Upper lobe of left lung (tissue), 4 donors: ENCODE data around the gene PRLR.

Experiments
- CTCF ChIP-seq, 6 experiments: fragments of 450-650 bp in 4 of 6; fragments of 200-600 bp in 2 of 6; sonication (generic) in 2 of 6; IDR thresholded peaks; one replicate each; pipeline ENCODE4 v1.5.1; 2016 to 2019; ENCODE audit warnings: antibody characterized with exemption in 6 of 6
- POLR2A ChIP-seq, 4 donors: fragments of 450-650 bp; IDR thresholded peaks; one replicate each; pipeline ENCODE4 v1.5.1; 2016 to 2017; ENCODE audit warnings: antibody characterized with exemption in 4 of 4, mild to moderate bottlenecking in 2 of 4
- POLR2AphosphoS5 ChIP-seq, 2 donors: sonication (generic); formaldehyde crosslinking; IDR thresholded peaks; one replicate each; pipeline ENCODE4 v1.5.1; 2017; ENCODE audit warnings: antibody characterized with exemption in 2 of 2

- TF ChIP-seq CTCF (IDR thresholded peaks at IDR 0.05) (no peak), POLR2AphosphoS5 (IDR thresholded peaks at IDR 0.05) (no peak), POLR2A (IDR thresholded peaks at IDR 0.05) (no peak)
Observed at GRCh38 chr5:35114698-35115097, 115.6 kb downstream of the PRLR start.
